ENCODE measurements around the gene ZNF850. TPM values are rescaled to one million over a fixed set of nuclear protein-coding genes. Genes with fewer than 3 reads are reported as not detected.
A peak's percentile ranks its signal among the peaks of the same experiment; 100 is the strongest.

ZNF850 gene
- total and polyA plus RNA-seq, 2 donors (not counting 1 experiment from before 2014, with no cell fraction given), result 1.2 to 1.4 TPM

- Histone ChIP-seq H2AFZ (ENCODE audit: low read length) (no peak overlapping the region), H3K79me2 (ENCODE audit: control insufficient read depth, insufficient read depth, low read length) (no peaks in the 10 kb centered on the region), H3K4me2 (ENCODE audit: extremely low read depth, insufficient read depth, low read length) (no peak overlapping the region), H3K4me3 (replicated peaks in 1 of 4; ENCODE audit: control extremely low read depth in 1 of 4, insufficient read depth in 1 of 4, low read depth in 3 of 4, low read length in 4 of 4) (no peak overlapping the region), H3K27ac (ENCODE audit: insufficient read depth, low read length) (no peak overlapping the region), H3K9ac (ENCODE audit: insufficient read depth, low read length) (no peak overlapping the region), H3K9me3 (ENCODE audit: control insufficient read depth, insufficient read depth, low read depth, low read length) (no peaks in the 10 kb centered on the region), H4K20me1 (ENCODE audit: control insufficient read depth, extremely low read depth, insufficient read depth, low read length) (no peaks in the 10 kb centered on the region), H3K27me3 (ENCODE audit: control insufficient read depth, insufficient read depth, low read length) (no peaks in the 10 kb centered on the region), H3K4me1 (ENCODE audit: control insufficient read depth, extremely low read depth, insufficient read depth, low read length) (no peaks in the 10 kb centered on the region), H3K36me3 (ENCODE audit: control insufficient read depth, insufficient read depth, low read length) (peaks cover 1% of the 10 kb centered on the region)
- TF ChIP-seq CTCF (conservative IDR thresholded peaks at IDR 0.05 in 1 of 2, IDR thresholded peaks at IDR 0.05 in 1 of 2; ENCODE audit: low read depth in 1 of 2, low read length in 2 of 2) (no peak), EZH2 (IDR thresholded peaks at IDR 0.05; ENCODE audit: low read length, missing control alignments) (no peak)
- DNase-seq (ENCODE audit: low read depth in 2 of 2), result no peak
These were observed 100.2 kb downstream of the ZNF850 start for GRCh38 chr19:36672368-36672767.

- Histone ChIP-seq H4K20me1 (ENCODE audit: control insufficient read depth, extremely low read depth, insufficient read depth, low read length) (no peaks in the 10 kb centered on the region), H3K36me3 (ENCODE audit: control insufficient read depth, insufficient read depth, low read length) (no peaks in the 10 kb centered on the region), H3K4me3 (replicated peaks in 1 of 4; ENCODE audit: control extremely low read depth in 1 of 4, insufficient read depth in 1 of 4, low read depth in 3 of 4, low read length in 4 of 4) (no peak overlapping the region), H3K27ac (ENCODE audit: insufficient read depth, low read length) (no peak overlapping the region), H3K9me3 (ENCODE audit: control insufficient read depth, insufficient read depth, low read depth, low read length) (no peaks in the 10 kb centered on the region), H3K4me2 (ENCODE audit: extremely low read depth, insufficient read depth, low read length) (no peak overlapping the region), H3K79me2 (ENCODE audit: control insufficient read depth, insufficient read depth, low read length) (peaks cover 3% of the 10 kb centered on the region), H3K27me3 (ENCODE audit: control insufficient read depth, insufficient read depth, low read length) (no peaks in the 10 kb centered on the region), H2AFZ (ENCODE audit: low read length) (no peak overlapping the region), H3K4me1 (ENCODE audit: control insufficient read depth, extremely low read depth, insufficient read depth, low read length) (peaks cover 2% of the 10 kb centered on the region), H3K9ac (ENCODE audit: insufficient read depth, low read length) (no peak overlapping the region)
- no peak for DNase-seq (ENCODE audit: low read depth in 2 of 2)
- TF ChIP-seq EZH2 (IDR thresholded peaks at IDR 0.05; ENCODE audit: low read length, missing control alignments), result no peak
- TF ChIP-seq CTCF (conservative IDR thresholded peaks at IDR 0.05 in 1 of 2, IDR thresholded peaks at IDR 0.05 in 1 of 2; ENCODE audit: low read depth in 1 of 2, low read length in 2 of 2), result no peak
These were observed 104.0 kb downstream of the ZNF850 start for GRCh38 chr19:36668646-36669045.

GRCh38 chr19:36665832-36666231 is 106.8 kb downstream of the ZNF850 start:
- Histone ChIP-seq H3K79me2 (ENCODE audit: control insufficient read depth, insufficient read depth, low read length) (peaks cover 3% of the 10 kb centered on the region), H4K20me1 (ENCODE audit: control insufficient read depth, extremely low read depth, insufficient read depth, low read length) (no peaks in the 10 kb centered on the region), H3K4me2 (ENCODE audit: extremely low read depth, insufficient read depth, low read length) (peak overlapping the region; percentile 53), H3K4me1 (ENCODE audit: control insufficient read depth, extremely low read depth, insufficient read depth, low read length) (peaks cover 2% of the 10 kb centered on the region), H3K27me3 (ENCODE audit: control insufficient read depth, insufficient read depth, low read length) (no peaks in the 10 kb centered on the region), H3K9ac (ENCODE audit: insufficient read depth, low read length) (no peak overlapping the region), H3K9me3 (ENCODE audit: control insufficient read depth, insufficient read depth, low read depth, low read length) (no peaks in the 10 kb centered on the region), H3K27ac (ENCODE audit: insufficient read depth, low read length) (no peak overlapping the region), H3K36me3 (ENCODE audit: control insufficient read depth, insufficient read depth, low read length) (no peaks in the 10 kb centered on the region), H3K4me3 (replicated peaks in 1 of 4; ENCODE audit: control extremely low read depth in 1 of 4, insufficient read depth in 1 of 4, low read depth in 3 of 4, low read length in 4 of 4) (peak overlapping the region; percentile 92 to 97 (median 96)), H2AFZ (ENCODE audit: low read length) (no peak overlapping the region)
- DNase-seq (ENCODE audit: low read depth in 2 of 2), result no peak
- no peak for TF ChIP-seq CTCF (conservative IDR thresholded peaks at IDR 0.05 in 1 of 2, IDR thresholded peaks at IDR 0.05 in 1 of 2; ENCODE audit: low read depth in 1 of 2, low read length in 2 of 2)
- TF ChIP-seq EZH2 (IDR thresholded peaks at IDR 0.05; ENCODE audit: low read length, missing control alignments), result no peak

Other genes starting within 250 kb of the ZNF850 start
- 17.5 and 21.3 TPM in 2 replicates for gene ZNF260, start 244.5 kb downstream of the ZNF850 start, total RNA-seq
- 8.2 and 9.4 TPM in 2 replicates for gene ZNF260, start 244.5 kb downstream of the ZNF850 start, polyA plus RNA-seq
- 10.2 and 10.8 TPM in 2 replicates for gene ZNF529, start 199.5 kb downstream of the ZNF850 start, total RNA-seq
- gene ZNF529, start 199.5 kb downstream of the ZNF850 start, polyA plus RNA-seq, result 5.5 and 7.7 TPM in 2 replicates
- 13.4 and 16.0 TPM in 2 replicates for gene ZNF382, start 167.5 kb downstream of the ZNF850 start, total RNA-seq
- 0.77 and 1.0 TPM in 2 replicates for gene ZNF382, start 167.5 kb downstream of the ZNF850 start, polyA plus RNA-seq
- gene ZNF461, start 106.0 kb downstream of the ZNF850 start, total RNA-seq, result 14.9 and 15.7 TPM in 2 replicates
- 3.0 and 3.5 TPM in 2 replicates for gene ZNF461, start 106.0 kb downstream of the ZNF850 start, polyA plus RNA-seq
- 5.9 and 6.9 TPM in 2 replicates for gene ZNF567, start 85.2 kb downstream of the ZNF850 start, total RNA-seq
- gene ZNF567, start 85.2 kb downstream of the ZNF850 start, polyA plus RNA-seq, result 4.3 and 5.6 TPM in 2 replicates
- 9.1 and 9.2 TPM in 2 replicates for gene ZNF790, start 65.6 kb upstream of the ZNF850 start, total RNA-seq
- 3.0 and 4.4 TPM in 2 replicates for gene ZNF790, start 65.6 kb upstream of the ZNF850 start, polyA plus RNA-seq
- gene ZNF345, start 78.1 kb upstream of the ZNF850 start, total RNA-seq, result 2.8 and 3.9 TPM in 2 replicates
- gene ZNF345, start 78.1 kb upstream of the ZNF850 start, polyA plus RNA-seq, result 1.4 and 2.3 TPM in 2 replicates
- 2.5 and 2.8 TPM in 2 replicates for gene ZNF829, start 143.5 kb upstream of the ZNF850 start, total RNA-seq
- 2.2 and 2.3 TPM in 2 replicates for gene ZNF829, start 143.5 kb upstream of the ZNF850 start, polyA plus RNA-seq
- gene ZNF568, start 143.5 kb upstream of the ZNF850 start, total RNA-seq, result 20.8 and 33.2 TPM in 2 replicates
- 6.0 and 9.0 TPM in 2 replicates for gene ZNF568, start 143.5 kb upstream of the ZNF850 start, polyA plus RNA-seq

All from fibroblast of lung (primary cell).